Measurements from ENCODE around the gene NFYA.

NFYA gene

GRCh38 chr6:41042226-41043055 lies 30.3 kb upstream of the NFYA start, which contains the start of gene TSPO2:
Gene TSPO2 (plus strand): TSS chr6:41042467. CDS start chr6:41042986, 519 bp downstream.
- H3K4me3 ChIP-seq (ENCODE audit: insufficient read depth in 1 of 2, low read depth in 1 of 2, low read length in 2 of 2) = no peak within 1 kb of the TSS
- no peak within 1 kb of the TSS for H3K4ac ChIP-seq (ENCODE audit: low read depth in 1 of 2, low read length in 2 of 2)
- H3K4me2 ChIP-seq (ENCODE audit: low read length, poor library complexity, severe bottlenecking) = no peak within 1 kb of the TSS
- H3K36me3 ChIP-seq (ENCODE audit: control insufficient read depth in 1 of 2, insufficient read depth in 2 of 2, low read depth in 1 of 2, low read length in 2 of 2) = no peaks in the 10 kb centered on the region
- peaks cover 30% of the 10 kb centered on the region for H3K4me1 ChIP-seq (ENCODE audit: control insufficient read depth, insufficient read depth, low read depth, low read length)
- no peak within 1 kb of the TSS for H2BK15ac ChIP-seq (ENCODE audit: low read depth, poor library complexity, severe bottlenecking)
- H2BK120ac ChIP-seq (ENCODE audit: low read depth, low read length) = no peak within 1 kb of the TSS
- no peak within 1 kb of the TSS for H3K18ac ChIP-seq (ENCODE audit: low read depth in 1 of 2, low read length in 2 of 2)
- no peak within 1 kb of the TSS for H2AFZ ChIP-seq (ENCODE audit: low read depth, low read length)
- no peak within 1 kb of the TSS for H3K9ac ChIP-seq (ENCODE audit: low read length)
- no peak for DNase-seq
- H3K27ac ChIP-seq (ENCODE audit: low read length, poor library complexity, severe bottlenecking) = no peak within 1 kb of the TSS
- H4K8ac ChIP-seq (ENCODE audit: low read length) = peak within 1 kb of the TSS; percentile 31
- H3K9me3 ChIP-seq (ENCODE audit: control insufficient read depth, low read length) = no peaks in the 10 kb centered on the region
- no peak within 1 kb of the TSS for H2BK5ac ChIP-seq (ENCODE audit: low read depth, low read length, poor library complexity, severe bottlenecking)
- H3K14ac ChIP-seq (ENCODE audit: low read length in 2 of 2) = no peak within 1 kb of the TSS
- WGBS = 77% methylated on average over 10 of the region's 10 CpGs
- no peak within 1 kb of the TSS for H3K23ac ChIP-seq (ENCODE audit: low read length in 2 of 2)
- no peaks in the 10 kb centered on the region for H3K79me1 ChIP-seq (replicated peaks; ENCODE audit: low read length, poor library complexity, severe bottlenecking)
- H2AK5ac ChIP-seq (ENCODE audit: low read length, severe bottlenecking) = peak within 1 kb of the TSS; percentile 68
- no peak within 1 kb of the TSS for H4K91ac ChIP-seq (ENCODE audit: low read length)
- H3K27me3 ChIP-seq (ENCODE audit: control insufficient read depth in 1 of 2, insufficient read depth in 1 of 2, low read length in 2 of 2) = peaks cover 0 to 16% of the 10 kb centered on the region in 2 experiments
- H2BK12ac ChIP-seq (ENCODE audit: low read length in 2 of 2) = no peak within 1 kb of the TSS

- H3K23ac ChIP-seq (ENCODE audit: low read length in 2 of 2) = no peak overlapping the region
- H3K9ac ChIP-seq (ENCODE audit: low read length) = no peak overlapping the region
- H2BK5ac ChIP-seq (ENCODE audit: low read depth, low read length, poor library complexity, severe bottlenecking) = no peak overlapping the region
- H2AK5ac ChIP-seq (ENCODE audit: low read length, severe bottlenecking) = peak overlapping the region; percentile 68
- H3K79me1 ChIP-seq (replicated peaks; ENCODE audit: low read length, poor library complexity, severe bottlenecking) = no peaks in the 10 kb centered on the region
- no peak overlapping the region for H3K18ac ChIP-seq (ENCODE audit: low read depth in 1 of 2, low read length in 2 of 2)
- H3K4me1 ChIP-seq (ENCODE audit: control insufficient read depth, insufficient read depth, low read depth, low read length) = peaks cover 29% of the 10 kb centered on the region
- H4K91ac ChIP-seq (ENCODE audit: low read length) = no peak overlapping the region
- H2BK120ac ChIP-seq (ENCODE audit: low read depth, low read length) = no peak overlapping the region
- H3K4me3 ChIP-seq (ENCODE audit: insufficient read depth in 1 of 2, low read depth in 1 of 2, low read length in 2 of 2) = no peak overlapping the region
- H3K4me2 ChIP-seq (ENCODE audit: low read length, poor library complexity, severe bottlenecking) = no peak overlapping the region
- no peaks in the 10 kb centered on the region for H3K36me3 ChIP-seq (ENCODE audit: control insufficient read depth in 1 of 2, insufficient read depth in 2 of 2, low read depth in 1 of 2, low read length in 2 of 2)
- peaks cover 0 to 13% of the 10 kb centered on the region in 2 experiments for H3K27me3 ChIP-seq (ENCODE audit: control insufficient read depth in 1 of 2, insufficient read depth in 1 of 2, low read length in 2 of 2)
- no peak for DNase-seq
- H2AFZ ChIP-seq (ENCODE audit: low read depth, low read length) = no peak overlapping the region
- H3K9me3 ChIP-seq (ENCODE audit: control insufficient read depth, low read length) = no peaks in the 10 kb centered on the region
- peak overlapping the region; percentile 31 for H4K8ac ChIP-seq (ENCODE audit: low read length)
- no peak overlapping the region for H3K4ac ChIP-seq (ENCODE audit: low read depth in 1 of 2, low read length in 2 of 2)
- no peak overlapping the region for H3K14ac ChIP-seq (ENCODE audit: low read length in 2 of 2)
- 98% methylated on average over 3 of the region's 3 CpGs for WGBS
- H2BK15ac ChIP-seq (ENCODE audit: low read depth, poor library complexity, severe bottlenecking) = no peak overlapping the region
- H2BK12ac ChIP-seq (ENCODE audit: low read length in 2 of 2) = no peak overlapping the region
- no peak overlapping the region for H3K27ac ChIP-seq (ENCODE audit: low read length, poor library complexity, severe bottlenecking)
Observed at GRCh38 chr6:41043151-41043550, 29.6 kb upstream of the NFYA start.

- Histone ChIP-seq H3K27me3 (ENCODE audit: control insufficient read depth in 1 of 2, insufficient read depth in 1 of 2, low read length in 2 of 2) (peaks cover 0 to 4% of the 10 kb centered on the region in 2 experiments), H3K4me2 (ENCODE audit: low read length, poor library complexity, severe bottlenecking) (no peak overlapping the region), H3K18ac (ENCODE audit: low read depth in 1 of 2, low read length in 2 of 2) (no peak overlapping the region), H3K79me1 (replicated peaks; ENCODE audit: low read length, poor library complexity, severe bottlenecking) (no peaks in the 10 kb centered on the region), H3K9me3 (ENCODE audit: control insufficient read depth, low read length) (no peaks in the 10 kb centered on the region), H3K4me1 (ENCODE audit: control insufficient read depth, insufficient read depth, low read depth, low read length) (peaks cover 18% of the 10 kb centered on the region), H2AFZ (ENCODE audit: low read depth, low read length) (no peak overlapping the region), H3K4me3 (ENCODE audit: insufficient read depth in 1 of 2, low read depth in 1 of 2, low read length in 2 of 2) (no peak overlapping the region), H4K8ac (ENCODE audit: low read length) (no peak overlapping the region), H3K27ac (ENCODE audit: low read length, poor library complexity, severe bottlenecking) (no peak overlapping the region), H2BK15ac (ENCODE audit: low read depth, poor library complexity, severe bottlenecking) (no peak overlapping the region), H2BK12ac (ENCODE audit: low read length in 2 of 2) (no peak overlapping the region), H3K4ac (ENCODE audit: low read depth in 1 of 2, low read length in 2 of 2) (no peak overlapping the region), H2BK5ac (ENCODE audit: low read depth, low read length, poor library complexity, severe bottlenecking) (no peak overlapping the region), H3K9ac (ENCODE audit: low read length) (no peak overlapping the region), H4K91ac (ENCODE audit: low read length) (no peak overlapping the region), H3K36me3 (ENCODE audit: control insufficient read depth in 1 of 2, insufficient read depth in 2 of 2, low read depth in 1 of 2, low read length in 2 of 2) (no peaks in the 10 kb centered on the region), H3K14ac (ENCODE audit: low read length in 2 of 2) (no peak overlapping the region), H3K23ac (ENCODE audit: low read length in 2 of 2) (no peak overlapping the region), H2BK120ac (ENCODE audit: low read depth, low read length) (no peak overlapping the region), H2AK5ac (ENCODE audit: low read length, severe bottlenecking) (no peak overlapping the region)
- DNase-seq = no peak
- 88% methylated on average over 3 of the region's 5 CpGs for WGBS
Observed at GRCh38 chr6:41045664-41046063, 27.1 kb upstream of the NFYA start.

- Histone ChIP-seq H3K23ac (ENCODE audit: low read length in 2 of 2) (no peak overlapping the region), H3K36me3 (ENCODE audit: control insufficient read depth in 1 of 2, insufficient read depth in 2 of 2, low read depth in 1 of 2, low read length in 2 of 2) (no peaks in the 10 kb centered on the region), H3K27ac (ENCODE audit: low read length, poor library complexity, severe bottlenecking) (no peak overlapping the region), H2AK5ac (ENCODE audit: low read length, severe bottlenecking) (no peak overlapping the region), H3K4me2 (ENCODE audit: low read length, poor library complexity, severe bottlenecking) (no peak overlapping the region), H2AFZ (ENCODE audit: low read depth, low read length) (no peak overlapping the region), H4K8ac (ENCODE audit: low read length) (no peak overlapping the region), H3K14ac (ENCODE audit: low read length in 2 of 2) (no peak overlapping the region), H3K9me3 (ENCODE audit: control insufficient read depth, low read length) (no peaks in the 10 kb centered on the region), H2BK12ac (ENCODE audit: low read length in 2 of 2) (no peak overlapping the region), H3K4me3 (ENCODE audit: insufficient read depth in 1 of 2, low read depth in 1 of 2, low read length in 2 of 2) (no peak overlapping the region), H2BK5ac (ENCODE audit: low read depth, low read length, poor library complexity, severe bottlenecking) (no peak overlapping the region), H3K4ac (ENCODE audit: low read depth in 1 of 2, low read length in 2 of 2) (no peak overlapping the region), H3K9ac (ENCODE audit: low read length) (no peak overlapping the region), H2BK120ac (ENCODE audit: low read depth, low read length) (no peak overlapping the region), H4K91ac (ENCODE audit: low read length) (no peak overlapping the region), H2BK15ac (ENCODE audit: low read depth, poor library complexity, severe bottlenecking) (no peak overlapping the region), H3K27me3 (ENCODE audit: control insufficient read depth in 1 of 2, insufficient read depth in 1 of 2, low read length in 2 of 2) (peaks cover 0 to 4% of the 10 kb centered on the region in 2 experiments), H3K18ac (ENCODE audit: low read depth in 1 of 2, low read length in 2 of 2) (no peak overlapping the region), H3K79me1 (replicated peaks; ENCODE audit: low read length, poor library complexity, severe bottlenecking) (no peaks in the 10 kb centered on the region), H3K4me1 (ENCODE audit: control insufficient read depth, insufficient read depth, low read depth, low read length) (peaks cover 14% of the 10 kb centered on the region)
- WGBS = 91% methylated on average over 1 of the region's 1 CpG
- no peak for DNase-seq
Observed at GRCh38 chr6:41046084-41046483, 26.7 kb upstream of the NFYA start.
